GM21528 (cell line): Measurements from ENCODE around the gene SLC26A6.

ENCODE experiments used
- ATAC-seq: cut with Tn5 transposase; IDR thresholded peaks from one replicate; pipeline ENCODE4 v1.9.1; 2021; ENCODE audit warnings: mild to moderate bottlenecking, moderate library complexity; ENCODE audit not compliant: unreplicated experiment, low FRiP score

Gene SLC26A6

DNA sequence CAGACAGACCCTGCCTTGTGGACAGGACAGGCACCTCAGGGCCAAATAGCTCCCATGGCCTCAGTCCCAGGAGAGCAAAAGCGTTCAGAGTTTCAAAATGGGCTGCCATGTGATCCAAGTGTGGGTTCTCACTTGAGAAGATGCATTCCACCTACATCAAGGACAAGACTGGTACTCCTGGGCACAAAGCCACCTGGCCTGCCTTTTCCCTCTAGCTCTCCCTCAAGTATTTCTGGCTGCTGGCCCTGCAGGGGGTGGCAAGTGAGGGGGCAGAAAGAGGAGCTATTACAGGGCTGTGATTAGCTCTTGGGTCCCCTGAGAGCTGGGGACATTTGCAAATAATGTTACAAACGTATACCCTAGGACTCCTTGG lies 33.7 kb downstream of the SLC26A6 start:
- no peak for ATAC-seq

DNA sequence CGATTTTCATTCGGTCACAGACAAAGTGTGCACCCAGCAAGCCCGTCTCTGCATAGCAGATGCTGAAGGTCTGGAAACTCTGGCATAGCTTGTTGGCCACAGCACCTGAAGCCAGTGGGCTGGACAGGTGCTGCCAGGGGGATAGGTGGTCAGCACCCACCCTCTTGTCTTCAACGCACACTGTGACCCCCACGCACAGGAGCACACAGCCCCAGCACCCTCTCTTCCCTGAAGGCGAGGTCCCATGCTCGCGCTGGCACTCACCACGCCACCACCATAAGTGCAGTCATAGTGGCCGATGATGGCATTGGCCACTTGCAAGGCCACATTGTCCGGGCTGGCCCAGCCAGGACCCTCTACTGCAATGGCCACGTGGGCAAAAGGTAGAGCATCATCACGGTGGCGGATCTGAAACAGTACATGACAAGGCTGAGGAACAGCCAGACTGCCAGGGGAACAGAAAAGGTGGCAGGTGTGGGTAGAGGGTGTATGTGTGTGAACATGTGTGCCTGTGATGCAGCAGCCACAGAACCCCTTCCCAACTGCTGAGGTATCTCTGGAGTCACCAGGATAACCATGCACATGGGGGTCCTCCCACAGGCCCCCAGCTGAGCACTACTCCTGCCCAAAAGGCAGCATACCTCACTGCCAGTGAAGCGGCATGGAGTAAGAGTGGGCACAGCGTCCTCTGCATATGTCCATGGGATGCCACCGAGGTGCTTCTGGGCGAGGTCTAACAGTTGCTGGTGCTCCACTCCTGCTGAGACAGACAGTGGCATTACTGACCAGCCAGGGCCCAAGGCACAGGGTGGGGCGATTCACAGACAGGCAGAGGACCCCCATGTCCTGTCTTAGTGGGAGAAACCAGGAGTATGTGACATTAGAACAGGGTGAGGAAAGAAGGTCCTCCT lies 34.3 kb downstream of the SLC26A6 start:
- no peak for ATAC-seq

DNA sequence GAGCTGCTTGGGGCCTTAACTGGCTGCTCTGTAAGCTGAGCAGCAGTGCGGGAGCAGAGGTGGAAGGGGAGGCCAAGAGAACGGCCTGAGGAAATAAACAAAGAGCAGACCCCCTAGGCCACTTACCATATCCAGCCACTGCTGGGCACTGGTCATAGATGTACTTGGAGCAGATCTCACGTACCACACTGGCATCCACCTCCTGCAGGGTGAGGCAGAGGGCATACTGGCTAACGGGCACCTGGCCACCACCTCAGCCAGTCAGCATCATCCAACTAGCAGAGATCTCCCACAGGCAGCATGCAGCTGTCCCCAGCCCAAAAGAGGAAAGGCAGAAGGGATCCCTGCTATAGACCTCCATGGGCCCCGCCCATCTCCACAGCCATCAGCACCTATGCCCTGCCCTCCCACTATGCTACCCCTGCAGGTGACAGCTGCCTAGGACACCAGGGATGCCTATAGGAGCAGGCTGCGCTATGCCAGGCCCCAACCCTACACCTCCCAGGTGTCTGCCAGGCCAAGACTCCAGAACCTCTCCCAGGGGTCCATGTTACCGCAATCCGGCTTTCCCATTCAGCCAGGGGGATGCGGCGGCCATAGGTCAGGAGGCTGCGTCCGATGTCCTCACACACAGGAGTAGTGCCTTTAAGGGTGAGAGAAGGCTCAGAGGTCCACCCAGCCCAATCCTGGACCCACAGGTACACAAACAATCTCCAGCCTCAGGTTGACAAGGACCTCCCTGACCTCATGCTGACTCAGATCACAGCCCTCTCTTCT lies 35.6 kb downstream of the SLC26A6 start:
- no peak for ATAC-seq

DNA sequence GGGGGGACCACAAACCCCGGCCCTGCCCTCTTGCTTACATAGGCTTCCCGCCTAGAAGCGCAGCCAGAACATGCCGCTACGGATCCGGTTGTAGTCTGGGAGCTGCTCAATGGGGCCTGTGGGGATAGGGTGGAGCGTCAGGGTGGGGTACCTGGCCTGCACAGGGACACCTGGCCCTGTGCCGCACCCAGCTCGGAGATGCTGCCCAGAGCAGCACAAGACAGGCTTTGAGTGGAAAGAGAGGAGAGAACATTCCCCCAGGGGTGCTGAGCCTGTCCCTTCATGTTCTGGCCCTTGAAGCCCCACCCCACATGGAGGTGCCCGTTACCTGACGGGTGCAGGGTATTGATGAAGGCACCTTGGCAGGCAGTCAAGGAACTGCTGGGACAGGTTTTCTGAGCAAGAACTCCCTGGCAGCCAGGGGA lies 36.2 kb downstream of the SLC26A6 start:
- no peak for ATAC-seq

DNA sequence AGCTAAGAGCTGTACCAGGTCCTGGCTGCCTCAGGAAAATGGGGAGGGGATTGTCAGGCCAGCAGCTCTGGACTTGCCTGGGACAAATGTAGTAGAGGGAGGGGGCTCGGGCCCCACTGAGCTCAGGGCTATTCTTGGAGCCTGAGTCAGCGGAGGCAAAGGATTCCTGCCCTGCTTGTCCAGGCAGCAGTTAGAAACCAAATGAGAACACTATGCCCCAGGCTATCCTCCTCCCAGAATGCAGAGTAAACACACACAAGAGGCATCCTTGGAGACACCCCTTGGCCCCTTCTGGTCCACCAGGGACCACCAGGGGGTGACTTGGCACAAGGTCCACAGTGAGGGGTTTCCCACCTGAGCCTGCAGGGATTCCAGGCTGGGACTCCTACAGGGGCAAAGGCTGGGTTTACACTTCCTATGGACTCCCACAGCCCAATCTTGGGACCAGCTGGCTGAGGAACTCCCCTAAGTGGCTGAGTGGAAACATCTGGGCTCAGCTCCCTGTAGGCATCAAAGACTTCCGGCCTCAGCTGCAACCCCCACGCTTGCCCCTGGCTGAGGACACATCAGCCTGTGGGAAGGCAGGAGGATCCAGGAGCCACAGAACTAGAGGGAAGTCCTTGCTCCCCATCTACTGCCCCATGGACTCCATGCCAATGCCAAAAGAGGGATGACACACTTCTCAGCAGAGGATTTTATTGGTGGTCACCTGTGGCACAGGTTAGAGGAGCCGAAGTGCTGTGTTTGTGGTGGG lies 36.8 kb downstream of the SLC26A6 start:
- ATAC-seq: no peak

DNA sequence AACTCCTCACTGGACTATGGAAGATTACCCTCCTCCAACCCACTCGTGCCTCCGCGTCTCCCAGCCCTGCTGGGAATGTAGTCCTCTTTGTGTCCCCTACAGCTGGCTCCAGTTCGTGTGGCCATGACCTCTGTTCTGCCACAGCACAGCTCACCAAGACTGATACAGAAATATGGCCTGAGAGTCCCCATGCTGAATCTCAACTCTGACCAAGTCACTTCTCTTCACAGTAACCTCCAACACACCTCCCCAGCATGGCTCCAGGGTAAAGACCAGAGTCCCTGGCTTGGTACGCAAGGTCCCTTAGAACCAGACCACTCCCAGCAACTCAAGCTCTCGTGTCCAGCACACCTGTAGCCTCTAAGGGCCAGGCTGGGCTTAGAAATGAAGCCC lies 37.9 kb downstream of the SLC26A6 start:
- no peak for ATAC-seq

DNA sequence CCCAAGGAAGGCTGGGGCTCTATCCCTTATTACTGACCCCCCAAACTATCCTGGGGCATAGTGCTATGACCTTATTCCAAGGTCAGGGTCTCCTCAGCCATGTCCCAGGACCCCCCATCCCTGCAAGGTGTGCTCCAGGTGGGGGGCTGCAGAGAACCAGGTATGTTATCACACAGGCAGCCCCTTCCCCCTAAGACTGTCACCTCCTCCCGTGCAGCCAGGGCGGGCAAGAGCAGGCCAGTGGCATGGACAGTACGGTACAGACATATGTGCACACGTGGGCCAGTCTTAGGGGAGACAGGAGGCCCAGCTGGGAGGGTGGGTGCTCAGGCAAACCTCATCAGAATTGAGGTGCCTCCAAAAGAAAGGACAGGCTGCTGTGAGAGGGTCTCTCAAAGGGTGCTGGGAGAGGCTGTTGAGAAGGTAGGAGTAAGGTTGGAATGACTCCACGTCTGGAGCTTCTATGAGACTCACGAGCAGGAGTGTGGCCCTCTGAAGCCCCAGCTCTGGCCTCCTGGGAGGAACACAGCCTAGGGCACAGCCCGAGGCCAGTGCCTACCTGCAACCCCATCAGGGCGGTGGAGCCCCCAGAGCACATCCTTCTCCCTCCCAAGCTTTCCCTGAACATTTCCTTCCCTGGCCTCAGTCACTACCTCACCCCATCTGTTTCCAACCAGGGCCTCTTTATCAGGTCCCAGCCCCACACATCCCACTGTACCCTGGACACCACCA lies 38.4 kb downstream of the SLC26A6 start:
- no peak for ATAC-seq

DNA sequence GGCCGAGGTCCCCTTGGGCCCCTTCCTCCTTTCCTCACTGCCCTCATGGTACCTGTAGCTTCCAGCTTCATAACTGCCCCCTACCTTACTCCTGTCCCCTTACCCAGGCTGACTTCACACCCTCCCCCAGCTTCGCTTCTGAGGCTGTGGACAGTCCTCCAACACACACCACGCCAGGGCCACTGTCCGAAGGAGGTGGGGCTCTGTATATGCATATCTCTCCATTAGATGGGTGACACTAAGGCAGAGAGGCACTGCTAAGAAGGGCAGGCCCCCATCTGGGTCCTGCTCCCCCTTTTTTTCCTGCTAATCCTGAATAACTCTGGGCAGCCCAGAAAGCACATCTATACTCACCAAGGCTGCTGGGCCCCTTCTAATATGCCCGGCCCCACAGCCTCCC lies 39.1 kb downstream of the SLC26A6 start:
- ATAC-seq: no peak

DNA sequence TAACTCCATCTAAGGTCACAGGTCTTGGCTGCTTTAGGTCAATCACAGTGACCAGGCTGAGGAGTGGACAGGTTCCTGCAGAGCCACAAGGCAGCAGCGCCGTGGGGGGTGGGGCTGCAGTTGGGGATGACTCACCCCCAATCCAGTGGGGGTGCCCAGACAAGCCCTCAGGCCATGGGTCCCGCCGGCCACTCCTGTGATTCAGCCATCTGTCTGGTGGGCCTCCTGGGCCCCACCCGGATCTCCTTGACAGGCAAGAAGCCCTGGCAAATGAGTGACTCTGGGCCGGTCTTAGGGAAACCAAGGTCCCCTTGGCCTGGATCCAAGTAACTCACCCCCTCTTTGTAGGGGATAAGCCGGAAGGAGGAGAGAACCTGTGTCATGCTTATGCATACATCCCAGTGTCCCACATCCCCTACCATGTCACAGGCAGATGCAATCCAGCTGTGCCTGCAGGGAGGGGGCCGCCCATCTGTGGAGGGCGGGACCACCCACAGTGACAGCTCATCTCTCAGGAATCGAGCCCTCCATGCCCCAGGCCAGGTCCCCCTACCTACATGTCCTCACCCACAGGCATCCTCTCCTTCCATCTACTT lies 39.6 kb downstream of the SLC26A6 start:
- no peak for ATAC-seq

DNA sequence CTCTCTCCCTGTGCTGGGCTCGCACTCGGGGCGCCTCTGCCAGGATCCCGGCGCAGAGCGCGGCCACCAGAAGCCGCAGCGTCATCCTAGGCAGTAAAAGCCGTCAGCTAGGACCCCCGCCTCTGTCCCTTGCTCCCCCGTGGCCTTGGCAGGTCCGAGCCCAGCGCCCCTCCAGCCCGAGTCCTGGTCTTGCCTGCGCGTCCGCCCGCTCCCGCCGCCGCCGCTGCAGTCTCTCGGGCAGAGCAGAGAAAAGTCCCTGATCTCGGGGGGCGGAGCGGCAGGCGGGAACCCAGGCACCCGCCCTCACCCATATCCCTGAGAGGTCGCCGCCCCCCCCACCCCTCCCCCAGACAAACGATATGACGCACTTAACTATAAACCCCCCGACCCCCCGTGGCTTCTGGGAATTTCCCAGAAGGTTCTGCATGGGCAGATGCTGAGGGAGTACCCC lies 40.2 kb downstream of the SLC26A6 start, which contains the start of gene COL7A1:
Gene COL7A1, minus strand, starts transcription at position 255 of the 451 bp plus-strand sequence. Its CDS starts 170 bp downstream, at position 85.
- no peak for ATAC-seq

DNA sequence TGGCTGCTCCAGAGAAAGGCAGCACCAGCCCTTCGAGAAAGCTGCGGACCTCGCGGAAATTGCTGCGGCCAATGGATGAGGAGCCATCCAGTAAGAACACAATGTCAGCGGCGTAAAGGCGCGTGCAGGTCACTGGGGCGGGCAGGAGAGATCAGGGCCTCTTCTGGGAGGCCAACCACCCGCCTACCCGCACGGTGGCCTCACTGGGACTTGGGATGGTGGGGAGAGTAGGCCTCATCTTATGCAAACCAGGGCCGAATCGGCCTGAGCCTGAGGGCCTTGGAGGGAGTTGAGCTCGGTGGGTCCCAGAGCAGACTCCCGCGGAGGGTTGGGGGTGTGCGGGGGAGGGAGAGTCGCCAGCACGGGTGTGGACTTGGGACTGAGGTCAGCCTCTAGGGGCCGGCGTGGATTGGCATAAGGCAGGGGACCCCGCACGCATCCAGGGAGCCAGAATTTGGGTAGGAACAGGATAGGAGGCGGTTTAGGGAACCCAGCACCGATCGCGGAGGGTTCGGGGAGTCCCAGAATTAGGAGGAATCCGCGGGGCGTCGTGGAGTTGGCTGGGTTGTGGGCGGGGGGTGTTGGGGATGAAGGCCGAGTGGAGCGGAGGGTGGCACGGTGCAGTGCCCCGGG lies 40.7 kb downstream of the SLC26A6 start:
- no peak for ATAC-seq

DNA sequence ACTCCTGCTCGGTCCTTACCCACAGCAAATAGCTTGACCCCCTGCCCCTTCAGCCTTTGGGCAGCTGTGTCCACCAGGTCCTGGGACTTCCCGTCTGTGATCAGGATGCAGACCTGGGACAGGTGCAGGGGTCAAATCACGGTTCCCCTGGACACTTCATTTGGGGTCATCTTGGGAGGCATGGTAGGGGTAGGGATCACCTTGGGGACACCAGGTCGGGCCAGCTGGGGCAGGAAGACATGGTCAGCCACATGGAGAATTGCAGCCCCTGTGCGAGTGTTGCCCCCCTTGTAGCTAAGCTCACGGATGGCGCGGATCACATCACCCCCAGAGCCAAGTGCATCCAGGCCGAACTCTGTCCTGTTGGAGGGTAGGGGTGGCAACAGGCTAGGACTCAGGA lies 41.9 kb downstream of the SLC26A6 start:
- no peak for ATAC-seq

DNA sequence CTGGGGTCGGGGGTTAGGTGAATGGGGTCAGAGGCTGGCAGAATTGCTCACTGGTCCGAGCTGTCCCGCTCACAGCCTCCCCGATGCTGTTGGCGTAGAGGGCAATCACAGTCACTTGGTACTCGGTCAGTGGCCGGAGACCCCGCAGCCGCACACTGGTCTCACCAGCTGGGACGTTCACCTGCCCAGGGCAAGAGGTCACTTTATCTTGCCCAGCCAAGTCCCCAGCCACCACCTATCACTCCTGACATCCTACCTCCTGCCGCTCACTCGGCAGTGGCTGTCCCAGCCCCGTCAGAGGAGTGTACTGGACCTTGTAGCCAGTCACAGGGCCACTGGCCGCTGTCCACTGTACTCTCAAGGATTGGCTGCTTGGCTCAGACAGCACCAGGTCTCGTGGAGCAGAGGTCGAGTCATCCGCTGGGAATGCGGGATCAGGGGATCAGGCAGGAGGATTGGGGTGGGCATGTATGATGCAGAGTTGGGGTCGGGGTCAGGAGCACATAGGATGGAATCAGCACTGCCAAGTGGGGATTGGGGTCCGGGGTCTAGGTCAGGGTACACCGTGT lies 42.7 kb downstream of the SLC26A6 start:
- no peak for ATAC-seq

DNA sequence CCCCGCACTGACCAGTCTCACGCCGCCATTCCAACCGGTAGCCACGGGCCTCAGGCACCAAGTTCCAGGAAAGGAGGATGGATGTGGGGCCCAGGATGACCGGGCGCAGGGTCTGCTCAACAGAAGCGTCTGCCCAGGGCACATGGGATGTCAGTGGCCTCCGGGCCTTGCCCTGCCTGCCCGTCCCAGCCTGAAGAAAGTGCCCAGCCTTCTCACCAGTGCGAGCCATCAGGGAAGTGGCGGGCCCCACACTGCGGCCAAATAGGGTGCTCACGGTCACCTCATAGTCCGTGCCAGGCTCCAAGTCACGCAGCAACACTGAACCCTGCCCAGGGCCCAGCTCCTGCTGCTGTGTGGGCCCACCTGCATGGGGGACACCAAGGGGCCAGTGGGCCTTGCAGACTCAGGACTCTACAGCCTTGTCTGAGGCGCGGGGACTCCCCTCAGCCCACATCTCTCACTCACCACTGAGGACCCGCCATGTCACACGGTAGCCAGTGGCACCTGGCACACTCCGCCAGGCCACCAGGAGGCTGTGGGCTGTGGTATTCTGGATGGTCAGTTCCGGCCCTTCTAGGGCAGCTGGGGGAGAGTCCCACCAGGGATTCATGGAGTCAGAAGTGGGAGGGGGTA lies 43.3 kb downstream of the SLC26A6 start:
- no peak for ATAC-seq

DNA sequence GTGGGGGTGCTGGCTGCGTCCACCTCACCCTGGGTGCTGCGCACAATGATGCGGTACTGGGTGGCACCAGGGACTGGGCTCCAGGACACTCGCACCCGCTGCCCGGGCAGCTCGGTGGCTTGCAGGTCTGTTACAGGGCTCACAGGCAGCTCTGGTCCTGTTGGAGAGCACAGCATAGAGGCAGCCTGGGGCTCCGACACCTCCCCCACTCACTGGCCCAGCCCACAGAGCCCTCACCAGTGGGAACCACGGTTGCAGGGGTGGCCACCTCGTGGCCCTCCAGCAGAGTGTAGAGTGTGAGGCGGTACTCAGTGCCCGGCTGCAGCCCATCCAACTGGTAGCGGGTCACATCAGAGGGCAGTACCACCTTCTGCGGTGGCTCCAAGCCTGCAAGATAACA lies 43.8 kb downstream of the SLC26A6 start:
- ATAC-seq: no peak

DNA sequence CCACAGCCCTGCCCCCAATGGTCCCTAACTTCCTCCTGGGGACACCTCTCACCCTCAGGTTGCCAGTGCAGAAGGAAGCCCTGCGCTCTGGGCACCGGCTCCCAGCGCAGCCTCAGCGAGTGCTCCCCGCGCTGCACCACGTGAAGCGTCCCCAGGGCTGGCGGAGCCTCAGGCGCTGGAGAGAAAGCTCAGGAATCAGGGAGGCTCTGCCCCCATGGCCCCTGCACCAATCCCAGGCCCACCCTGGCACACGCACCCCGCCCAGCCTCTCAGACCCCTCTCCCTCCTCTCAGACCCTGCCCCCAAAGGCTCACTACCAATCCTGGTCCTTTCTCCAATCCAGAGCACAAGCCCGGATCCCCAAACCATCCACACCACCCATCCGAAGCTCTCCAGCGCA lies 47.0 kb downstream of the SLC26A6 start:
- no peak for ATAC-seq

DNA sequence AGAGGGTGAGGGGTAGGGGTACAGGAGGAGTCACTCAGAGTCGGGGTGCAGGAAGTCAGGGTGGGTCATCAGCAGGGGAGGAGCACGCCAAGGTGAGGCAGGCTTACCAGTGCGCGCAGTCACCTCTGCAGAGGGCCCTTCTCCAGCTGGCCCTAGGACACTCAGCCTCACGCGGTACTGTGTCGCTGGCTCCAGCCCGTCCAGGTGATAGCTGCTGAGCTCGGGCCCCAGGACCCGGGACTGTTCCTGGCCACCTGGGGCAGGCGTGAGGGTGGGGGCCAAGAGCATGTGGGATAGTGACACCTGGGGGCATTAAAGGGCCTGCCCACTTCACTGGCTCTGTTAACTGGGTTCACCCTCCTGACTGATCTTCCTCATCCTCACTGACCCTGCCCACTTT lies 47.6 kb downstream of the SLC26A6 start:
- ATAC-seq: no peak

DNA sequence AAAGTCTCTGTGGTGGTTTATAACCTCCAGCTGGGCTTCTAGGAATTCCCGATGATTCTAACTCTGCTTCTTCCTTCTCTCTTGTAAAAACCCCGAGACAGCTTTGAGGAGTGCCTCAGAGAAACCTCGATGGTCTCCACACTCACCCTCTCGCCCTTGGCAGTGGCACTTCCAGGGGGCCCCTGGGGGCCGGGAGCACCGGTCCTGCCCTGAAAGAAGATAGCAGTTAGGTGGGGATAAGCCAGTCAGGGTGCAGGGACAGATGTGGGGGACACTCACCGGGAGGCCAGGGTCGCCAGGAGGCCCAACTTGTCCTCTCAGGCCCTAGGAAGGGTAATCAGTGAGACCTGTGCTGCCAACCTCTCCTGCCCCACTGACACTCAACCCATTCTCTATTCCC lies 49.9 kb downstream of the SLC26A6 start:
- ATAC-seq: no peak

DNA sequence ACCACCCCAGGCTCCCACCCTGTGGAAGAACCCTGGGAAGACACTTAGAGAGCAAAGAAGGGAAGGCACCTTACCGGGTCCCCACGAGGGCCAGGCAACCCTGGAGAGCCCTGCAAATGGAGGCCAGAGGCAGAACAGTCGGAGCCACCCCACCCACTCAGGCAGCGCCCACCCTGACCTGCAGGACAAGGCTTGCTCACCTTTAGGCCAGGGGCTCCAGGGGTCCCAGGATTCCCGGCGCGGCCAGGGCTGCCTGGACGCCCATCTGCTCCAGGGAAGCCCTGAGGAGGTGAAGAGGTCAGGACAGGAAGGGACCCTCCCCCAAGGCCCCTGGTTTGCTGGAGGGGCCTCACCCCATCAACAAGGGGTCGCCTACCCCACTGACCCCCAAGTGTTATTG lies 50.4 kb downstream of the SLC26A6 start:
- ATAC-seq: no peak
